IPS-18c (cell line): Measurements from ENCODE around the gene RABGAP1.

Experiments used
- H3K4me3 ChIP-seq: 2 replicates; pipeline ENCODE4 v1.7.0; 2013; ENCODE audit warnings: low read depth, mild to moderate bottlenecking, low read length, moderate library complexity; ENCODE audit not compliant: insufficient read depth
- H3K9me3 ChIP-seq: one replicate; pipeline ENCODE4 v1.6.1; 2013; ENCODE audit warnings: mild to moderate bottlenecking, low read length, moderate library complexity; ENCODE audit not compliant: control insufficient read depth, insufficient read depth

RABGAP1 gene

DNA sequence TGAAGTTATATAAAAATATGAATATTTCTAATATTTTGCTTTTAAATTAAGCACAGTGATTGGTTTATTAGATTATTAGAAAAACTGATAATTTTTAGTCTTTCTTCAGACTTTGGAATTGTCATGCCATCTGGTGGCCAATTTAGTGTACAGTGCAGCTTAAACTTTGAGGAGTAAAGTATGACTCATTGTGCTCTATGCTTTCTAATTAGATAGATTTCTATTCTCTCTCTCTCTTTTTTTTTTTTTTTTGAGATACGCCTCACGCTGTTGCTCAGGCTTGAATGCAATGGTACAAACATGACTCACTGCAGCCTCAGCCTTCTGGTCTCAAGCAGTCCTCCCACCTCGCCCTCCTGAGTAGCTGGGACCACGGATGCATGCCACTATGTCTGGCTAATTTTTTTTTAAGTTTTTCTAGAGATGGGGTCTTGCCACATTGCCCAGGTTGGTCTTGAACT is 50.6 kb downstream of the RABGAP1 start:
- H3K4me3 ChIP-seq, result no peak overlapping the region

DNA sequence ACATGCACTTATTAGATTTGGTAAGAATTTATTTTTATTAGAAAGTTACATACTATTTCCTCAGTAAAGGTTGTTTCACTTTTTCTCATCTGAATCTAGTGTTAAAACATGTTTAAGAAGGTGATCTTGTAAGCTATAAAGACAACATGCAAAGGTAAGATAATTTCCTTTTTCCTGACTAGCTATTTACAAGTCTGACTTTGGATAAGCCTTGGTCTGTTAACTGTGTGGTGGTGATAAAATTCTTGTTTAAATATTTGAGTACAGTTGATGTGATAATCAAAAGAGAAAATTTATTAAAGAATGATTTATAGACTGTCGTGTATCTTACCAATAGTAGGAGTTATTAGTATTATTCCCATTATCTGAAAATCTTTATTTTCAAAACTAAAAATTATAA is 55.8 kb downstream of the RABGAP1 start:
- no peaks in the 10 kb centered on the region for H3K9me3 ChIP-seq
- no peak overlapping the region for H3K4me3 ChIP-seq

More for the DNA sequence above, 50.6 kb downstream of the RABGAP1 start:
- H3K9me3 ChIP-seq, result no peaks in the 10 kb centered on the region

DNA sequence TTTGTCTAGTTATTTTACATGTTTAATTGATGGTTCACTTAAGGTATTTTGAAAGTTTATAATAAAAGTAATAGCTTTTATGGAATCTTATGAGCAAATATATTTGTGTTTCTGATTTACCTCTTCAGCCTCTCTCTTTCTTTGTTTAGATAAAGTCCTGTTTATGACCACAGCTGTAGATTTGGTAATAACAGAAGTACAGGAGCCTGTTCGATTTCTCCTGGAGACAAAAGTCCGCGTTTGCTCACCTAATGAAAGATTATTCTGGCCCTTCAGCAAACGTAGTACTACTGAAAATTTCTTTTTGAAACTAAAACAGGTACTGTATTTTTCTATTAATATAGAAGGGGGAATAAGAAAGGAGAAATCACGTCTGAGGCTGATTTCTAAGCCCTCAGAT is 57.6 kb downstream of the RABGAP1 start:
- no peaks in the 10 kb centered on the region for H3K9me3 ChIP-seq
- no peak overlapping the region for H3K4me3 ChIP-seq

DNA sequence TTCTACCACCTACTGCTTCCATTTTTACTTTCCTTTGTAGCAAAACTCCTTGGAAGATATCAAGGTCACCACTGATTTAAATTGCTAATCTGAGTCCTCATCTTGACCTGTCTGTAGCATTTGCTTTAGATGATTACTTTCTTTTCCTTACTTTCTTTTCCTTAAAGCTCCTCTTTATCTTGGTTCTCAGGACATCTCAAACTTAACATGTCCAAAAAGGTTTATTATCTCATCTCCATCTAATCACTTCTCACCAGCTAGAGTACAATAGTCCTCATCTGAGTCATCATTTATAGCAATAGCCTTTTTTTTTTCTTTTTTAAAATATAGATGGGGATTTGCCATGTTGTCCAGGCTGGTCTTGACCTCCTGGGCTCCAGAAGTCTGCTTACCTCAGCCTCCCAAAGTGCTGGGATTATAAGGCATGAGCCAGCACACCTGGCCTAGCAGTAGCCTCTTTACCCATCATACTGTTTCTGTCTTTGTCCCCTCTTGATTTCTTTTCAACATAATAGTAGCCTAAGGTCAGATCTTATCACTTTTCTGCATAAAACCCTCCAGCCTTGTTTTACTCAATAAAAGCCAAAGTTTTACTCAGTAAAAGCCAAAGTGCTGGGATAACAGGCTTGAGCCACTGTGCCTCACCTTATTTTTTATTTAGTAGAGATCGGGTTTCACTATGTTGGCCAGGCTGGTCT is 59.7 kb downstream of the RABGAP1 start:
- Histone ChIP-seq H3K9me3 (no peaks in the 10 kb centered on the region), H3K4me3 (no peak overlapping the region)

DNA sequence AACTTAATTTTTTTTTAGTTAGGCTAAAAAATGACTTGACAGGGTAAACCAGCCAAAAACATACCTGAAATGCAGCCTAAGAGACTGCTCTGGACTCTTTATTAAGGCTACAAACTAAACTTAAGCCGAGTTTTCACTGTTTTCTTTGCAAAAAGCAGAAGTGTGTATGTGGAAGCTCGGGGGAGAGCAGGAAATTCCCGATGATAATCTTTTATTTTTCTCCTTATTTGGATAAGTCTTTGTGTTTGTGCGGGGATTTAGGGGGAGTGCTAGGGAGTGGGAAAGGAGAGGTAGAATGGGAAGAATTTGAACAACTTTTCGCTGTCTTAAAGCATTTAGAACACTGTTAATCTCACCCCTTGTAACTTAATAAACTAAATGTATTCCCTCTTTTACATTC is 61.9 kb downstream of the RABGAP1 start:
- Histone ChIP-seq H3K4me3 (no peak overlapping the region), H3K9me3 (no peaks in the 10 kb centered on the region)

DNA sequence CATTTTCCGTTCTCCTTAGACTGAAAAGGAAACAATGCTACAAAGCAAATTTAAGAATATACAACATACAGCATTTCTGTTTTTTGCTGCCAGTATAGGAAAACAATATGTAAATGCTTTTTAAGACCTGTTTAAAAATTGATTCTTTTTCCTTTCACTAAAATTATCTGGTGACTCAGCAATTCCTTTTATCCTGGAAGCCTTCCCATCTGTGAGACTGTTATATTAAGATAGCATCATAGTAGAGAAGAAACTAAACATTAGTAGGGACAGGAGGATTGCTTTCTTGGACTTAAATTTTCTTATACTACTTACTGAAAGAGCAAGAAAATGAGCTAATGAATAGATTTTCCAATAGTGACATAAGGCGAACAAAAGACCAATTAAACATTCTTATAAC is 62.6 kb downstream of the RABGAP1 start:
- Histone ChIP-seq H3K4me3 (no peak overlapping the region), H3K9me3 (no peaks in the 10 kb centered on the region)

DNA sequence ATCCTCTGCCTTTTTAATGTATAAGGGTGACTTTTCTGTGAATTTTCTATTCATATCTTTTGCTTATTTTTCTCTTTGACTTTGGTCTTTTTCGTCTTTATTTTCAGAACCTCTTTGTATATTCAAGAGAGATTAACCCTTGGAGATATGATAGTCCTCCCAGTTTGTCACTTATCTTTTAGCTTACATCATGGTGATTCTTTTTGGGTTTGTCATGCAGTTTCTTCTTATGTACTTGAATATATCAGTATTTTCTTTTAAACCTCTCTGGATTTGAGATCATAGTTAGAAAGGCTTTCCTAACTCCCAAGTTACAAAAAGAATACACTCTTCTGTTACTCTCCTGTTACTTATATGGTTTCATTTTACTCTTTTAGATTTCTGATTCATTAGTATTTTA is 65.1 kb downstream of the RABGAP1 start:
- no peaks in the 10 kb centered on the region for H3K9me3 ChIP-seq
- H3K4me3 ChIP-seq, result no peak overlapping the region

DNA sequence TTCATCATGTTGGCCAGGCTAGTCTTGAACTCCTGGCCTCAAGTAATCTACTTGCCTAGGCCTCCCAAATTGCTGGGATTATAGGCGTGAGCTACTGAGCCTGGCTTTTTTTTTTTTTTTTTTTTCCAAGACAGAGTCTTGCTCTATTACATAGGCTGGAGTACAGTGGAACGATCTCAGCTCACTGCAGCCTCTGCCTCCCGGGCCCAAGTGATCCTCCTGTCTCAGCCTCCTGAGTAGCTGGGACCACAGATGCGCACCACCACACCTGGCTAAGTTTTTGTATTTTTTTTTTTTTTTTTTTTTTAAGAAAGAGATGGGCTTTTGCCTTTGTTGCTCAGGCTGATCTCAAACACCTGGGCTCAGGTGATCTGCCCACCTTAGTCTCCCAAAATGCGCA is 66.4 kb downstream of the RABGAP1 start:
- Histone ChIP-seq H3K4me3 (no peak overlapping the region), H3K9me3 (no peaks in the 10 kb centered on the region)

DNA sequence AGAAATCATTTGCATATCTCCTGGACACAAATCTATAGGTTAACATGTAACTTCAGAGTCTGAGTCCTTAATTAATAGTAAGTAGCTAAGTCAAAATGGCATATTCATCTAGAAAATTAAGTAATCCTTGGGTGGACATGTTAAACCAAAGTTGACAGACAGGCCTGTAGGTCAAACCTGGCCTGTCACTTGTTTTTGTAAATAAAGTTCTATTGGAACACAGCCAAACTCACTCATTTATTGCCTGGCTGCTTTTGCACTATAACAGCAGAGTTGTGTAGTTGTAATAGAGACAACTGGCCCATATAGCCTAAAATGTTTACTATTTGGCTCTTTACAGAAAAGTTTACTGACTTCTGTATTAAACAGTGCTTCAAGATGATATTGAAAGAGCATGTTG is 68.1 kb downstream of the RABGAP1 start:
- H3K4me3 ChIP-seq, result no peak overlapping the region

DNA sequence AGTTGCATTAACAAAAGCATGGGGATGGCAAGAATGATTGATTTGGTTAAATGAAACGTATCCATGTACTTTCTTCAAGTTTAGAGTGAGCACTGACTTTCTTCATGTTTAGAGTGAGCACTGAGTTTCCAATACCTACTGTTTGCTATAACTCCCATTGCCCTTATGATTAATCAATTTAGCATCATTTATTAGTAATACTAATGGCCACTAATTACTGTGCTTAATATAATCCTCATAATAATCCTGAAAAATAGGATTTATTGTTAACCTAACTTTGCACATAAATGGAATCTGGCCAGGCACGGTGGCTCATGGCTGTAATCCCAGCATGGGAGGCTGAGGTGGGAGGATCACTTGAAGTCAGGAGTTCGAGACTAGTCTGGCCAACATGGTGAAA is 70.6 kb downstream of the RABGAP1 start:
- Histone ChIP-seq H3K4me3 (no peak overlapping the region), H3K9me3 (no peaks in the 10 kb centered on the region)

More for the DNA sequence above, 68.1 kb downstream of the RABGAP1 start:
- H3K9me3 ChIP-seq, result no peaks in the 10 kb centered on the region

DNA sequence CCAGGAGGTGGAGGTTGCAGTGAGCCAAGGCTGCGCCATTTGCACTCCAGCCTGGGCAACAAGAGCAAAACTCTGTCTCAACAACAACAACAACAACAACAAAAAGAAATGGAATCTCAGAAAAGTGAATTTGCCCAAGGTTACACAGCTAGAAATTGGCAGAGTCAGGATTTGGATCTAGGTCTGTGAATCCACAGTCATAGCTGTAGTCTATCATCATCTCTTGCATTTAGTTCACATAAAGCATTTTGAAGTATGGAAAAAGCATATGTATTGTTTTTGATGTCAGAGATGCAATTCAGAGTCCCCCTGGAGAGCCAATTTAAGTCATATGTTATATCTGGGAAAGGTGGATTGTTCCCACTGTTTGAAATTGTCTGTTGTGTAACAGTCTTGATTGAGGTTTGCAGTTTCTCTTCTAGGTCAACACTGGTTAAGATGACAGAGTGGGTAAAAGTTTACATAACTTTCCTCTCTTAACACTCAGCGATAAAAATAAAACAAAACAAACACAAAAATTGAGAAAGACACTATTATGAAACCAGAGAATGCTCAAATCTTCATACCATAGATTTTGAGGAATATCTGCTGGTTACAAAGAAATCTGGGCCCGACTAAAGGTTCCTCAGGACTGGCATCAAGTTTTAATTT is 71.2 kb downstream of the RABGAP1 start:
- H3K9me3 ChIP-seq, result no peaks in the 10 kb centered on the region
- no peak overlapping the region for H3K4me3 ChIP-seq

DNA sequence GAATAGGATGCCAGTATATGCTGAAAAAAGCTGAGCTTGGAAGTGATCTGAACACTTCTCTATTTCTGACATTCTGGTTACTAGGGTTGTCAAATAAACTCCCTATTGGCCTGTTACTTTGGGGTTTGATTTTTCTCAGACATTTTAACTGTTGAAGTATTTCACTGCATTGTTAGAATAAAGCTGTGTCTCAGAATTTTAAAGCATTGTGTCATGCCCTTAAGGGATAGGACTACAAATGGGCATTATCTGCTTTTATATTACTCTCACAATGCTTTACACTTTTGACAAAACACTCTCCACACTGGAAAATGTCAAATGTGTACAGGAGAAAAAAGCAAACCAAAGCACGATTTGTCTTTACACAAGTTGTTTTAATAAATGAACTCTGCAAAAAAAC is 75.8 kb downstream of the RABGAP1 start:
- Histone ChIP-seq H3K4me3 (no peak overlapping the region), H3K9me3 (no peaks in the 10 kb centered on the region)

DNA sequence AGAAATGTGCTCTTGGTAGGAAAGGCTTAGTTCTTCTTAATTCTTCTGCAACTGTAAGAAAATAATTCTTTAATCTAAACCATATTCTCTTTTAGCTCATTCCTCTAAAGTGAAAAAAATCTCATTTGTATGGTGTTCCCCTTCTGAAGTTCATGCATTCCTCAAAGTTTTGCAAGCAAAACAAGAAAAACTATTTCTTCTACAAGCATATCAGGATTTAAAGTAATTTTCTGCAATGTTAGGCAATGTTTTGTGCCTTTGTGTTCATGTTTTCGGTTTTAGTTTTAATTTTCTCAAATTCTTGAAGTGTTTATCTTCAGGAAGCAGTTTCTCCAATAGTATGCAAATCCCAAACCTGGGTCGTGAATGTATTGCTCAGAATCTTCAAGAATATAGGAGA is 80.0 kb downstream of the RABGAP1 start:
- Histone ChIP-seq H3K9me3 (no peaks in the 10 kb centered on the region), H3K4me3 (no peak overlapping the region)

DNA sequence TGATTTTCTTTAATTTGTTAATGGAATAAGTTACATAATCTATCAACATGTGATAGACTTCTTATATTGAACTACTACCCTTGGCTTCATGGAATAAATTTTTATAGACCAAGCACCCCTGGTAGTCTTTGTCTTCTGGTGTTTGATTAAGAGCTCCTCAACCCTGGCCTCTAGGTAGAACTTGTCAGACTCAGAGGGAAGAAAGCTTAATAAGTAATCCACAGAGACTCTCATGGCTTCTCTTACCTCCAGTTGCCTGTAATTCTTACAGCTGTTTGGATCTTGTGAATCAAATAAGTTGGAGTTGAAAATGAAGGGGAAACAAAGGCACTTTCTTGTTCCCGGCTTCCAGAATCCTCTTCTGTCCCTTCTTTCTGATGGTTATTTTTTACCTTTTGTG is 85.6 kb downstream of the RABGAP1 start:
- H3K9me3 ChIP-seq, result no peaks in the 10 kb centered on the region
- H3K4me3 ChIP-seq, result no peak overlapping the region

DNA sequence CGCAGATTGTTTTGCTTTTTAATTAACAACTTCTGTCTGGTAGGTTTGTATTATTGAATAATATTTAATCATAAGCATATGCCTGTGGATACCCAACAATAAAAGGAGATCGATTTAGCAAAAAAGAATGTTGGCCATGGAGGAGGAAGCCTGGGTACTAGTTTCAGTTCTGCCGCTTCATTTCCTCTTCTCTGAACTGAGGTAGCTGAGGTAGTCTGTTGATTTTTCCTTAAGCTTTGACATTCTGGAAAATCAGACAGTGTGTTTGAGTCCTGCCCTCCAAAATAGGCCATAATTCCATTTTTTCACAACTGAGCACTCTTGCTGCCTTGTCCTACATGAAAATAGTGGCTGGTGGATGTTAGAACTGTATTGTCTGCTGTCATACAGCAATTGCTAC is 86.7 kb downstream of the RABGAP1 start:
- H3K9me3 ChIP-seq, result no peaks in the 10 kb centered on the region
- H3K4me3 ChIP-seq, result no peak overlapping the region

DNA sequence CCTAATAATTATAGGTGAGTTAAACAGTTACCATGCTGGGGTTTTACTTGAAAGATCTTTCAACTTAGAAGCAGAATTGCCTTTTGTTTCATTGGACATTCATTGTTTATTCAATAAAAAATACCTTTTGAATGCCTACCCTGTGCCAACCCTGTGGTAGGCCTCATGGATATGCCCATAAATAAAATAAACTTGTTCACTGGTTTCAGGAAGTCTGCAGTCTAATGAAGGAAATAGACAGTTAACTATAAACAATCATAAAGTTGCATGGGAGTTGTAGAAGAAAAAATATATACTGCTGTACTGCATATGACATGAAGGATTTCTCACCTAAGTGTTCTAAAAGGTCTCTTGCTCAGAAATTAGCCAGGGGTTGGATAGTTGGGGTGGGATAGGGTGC is 87.3 kb downstream of the RABGAP1 start:
- Histone ChIP-seq H3K4me3 (no peak overlapping the region), H3K9me3 (no peaks in the 10 kb centered on the region)

DNA sequence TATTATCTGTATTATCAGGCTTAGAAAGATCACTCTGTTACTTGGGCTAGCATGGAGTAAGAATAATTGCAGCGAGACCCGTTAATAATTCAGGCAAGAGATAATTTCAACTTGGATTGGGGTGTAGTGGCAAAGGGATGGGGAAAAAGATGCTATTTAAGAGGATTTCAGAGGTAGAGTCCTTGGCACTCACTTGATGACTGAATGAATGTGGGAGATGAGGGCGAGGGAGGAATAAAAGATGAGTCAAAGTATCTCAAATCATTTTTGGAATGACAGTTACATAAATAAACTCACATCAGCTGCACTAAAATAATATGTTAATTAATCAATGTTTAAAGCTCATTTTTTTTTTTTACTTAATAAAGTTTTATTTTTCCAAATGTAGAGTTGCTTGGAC is 88.2 kb downstream of the RABGAP1 start:
- Histone ChIP-seq H3K9me3 (no peaks in the 10 kb centered on the region), H3K4me3 (no peak overlapping the region)

DNA sequence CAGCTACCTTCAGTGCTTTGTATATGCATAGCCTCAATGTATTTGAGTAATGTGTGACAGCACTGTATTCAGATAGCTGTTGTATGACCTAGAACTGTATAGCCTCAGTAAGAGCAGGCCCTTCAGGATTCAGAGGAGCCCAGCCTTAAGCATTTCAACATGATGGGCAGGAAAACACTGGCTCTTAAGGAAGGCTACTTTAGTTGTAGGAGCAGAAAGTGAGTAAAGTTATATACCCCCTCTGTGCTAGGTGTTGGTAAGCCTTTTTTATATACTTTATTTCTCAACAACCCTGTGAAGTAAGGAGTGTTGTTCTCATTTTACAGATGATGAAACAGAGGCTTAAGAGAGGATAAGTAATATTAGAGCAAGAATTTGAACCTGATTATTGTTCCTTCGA is 91.1 kb downstream of the RABGAP1 start:
- Histone ChIP-seq H3K9me3 (no peaks in the 10 kb centered on the region), H3K4me3 (no peak overlapping the region)

DNA sequence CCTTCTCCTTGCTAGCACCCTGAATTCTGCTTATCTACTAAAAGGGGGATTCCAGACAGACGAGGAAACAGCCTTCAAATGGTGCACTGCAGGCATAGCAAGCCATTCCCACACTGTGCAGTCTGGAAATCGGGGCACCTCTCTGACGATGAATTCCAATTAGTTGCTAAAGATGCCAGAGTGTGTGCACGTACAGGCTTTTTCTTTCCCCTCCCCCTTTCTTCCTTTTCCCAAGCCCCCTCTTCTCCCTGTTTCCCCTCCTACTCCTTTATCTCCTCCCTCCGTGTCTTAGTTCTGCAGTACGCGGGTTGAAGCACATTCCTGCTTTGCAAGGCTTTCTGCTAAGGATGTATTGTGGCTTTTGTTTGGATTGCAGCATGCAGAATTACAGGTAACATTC is 92.5 kb downstream of the RABGAP1 start, which contains the start of gene GPR21:
TSS of gene GPR21 (plus strand) at position 316 of the 400 bp plus-strand sequence. CDS start 900 bp downstream, outside the sequence.
- no peak within 1 kb of the TSS for H3K4me3 ChIP-seq
- no peaks in the 10 kb centered on the region for H3K9me3 ChIP-seq
